ENCODE measurements around the gene OVCA2.

DNA sequence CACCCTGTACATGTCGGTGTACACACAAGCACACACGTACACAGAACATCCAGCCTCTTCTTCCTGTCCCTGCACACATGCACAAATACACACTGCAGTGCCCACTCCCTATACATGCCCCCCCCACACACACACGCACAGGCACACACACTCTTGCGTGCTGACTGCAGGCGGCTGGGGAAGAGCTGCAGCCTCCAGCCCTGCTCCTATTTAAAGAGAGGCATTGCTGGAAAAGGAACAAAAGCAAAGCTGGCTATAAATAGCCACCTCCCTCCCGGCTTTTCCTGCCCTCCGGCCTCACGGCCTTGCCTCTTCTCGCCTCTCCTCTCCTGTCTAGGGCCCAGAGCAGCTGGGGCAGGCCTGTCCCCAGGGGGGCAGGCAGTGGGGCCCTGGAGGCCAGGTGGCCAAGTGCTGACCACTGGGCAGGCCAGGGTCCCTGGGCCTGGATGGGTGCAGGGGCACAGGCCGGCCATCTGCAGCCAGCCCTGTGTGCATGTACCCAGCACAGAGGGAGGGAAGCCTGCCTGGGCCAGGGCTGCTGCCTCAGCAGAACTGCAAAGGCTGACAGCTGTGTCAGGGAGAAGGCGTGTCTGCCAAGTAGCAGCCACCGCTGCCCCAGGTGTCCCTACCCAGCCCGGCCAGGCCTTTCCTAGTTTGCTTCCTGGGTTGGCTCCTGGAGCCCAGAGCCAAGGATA, 42.1 kb upstream of the OVCA2 start:
- TF ChIP-seq, protein P1, sequence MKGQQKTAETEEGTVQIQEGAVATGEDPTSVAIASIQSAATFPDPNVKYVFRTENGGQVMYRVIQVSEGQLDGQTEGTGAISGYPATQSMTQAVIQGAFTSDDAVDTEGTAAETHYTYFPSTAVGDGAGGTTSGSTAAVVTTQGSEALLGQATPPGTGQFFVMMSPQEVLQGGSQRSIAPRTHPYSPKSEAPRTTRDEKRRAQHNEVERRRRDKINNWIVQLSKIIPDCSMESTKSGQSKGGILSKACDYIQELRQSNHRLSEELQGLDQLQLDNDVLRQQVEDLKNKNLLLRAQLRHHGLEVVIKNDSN (IDR thresholded peaks at IDR 0.05) = no peak
- TF ChIP-seq, protein P2, sequence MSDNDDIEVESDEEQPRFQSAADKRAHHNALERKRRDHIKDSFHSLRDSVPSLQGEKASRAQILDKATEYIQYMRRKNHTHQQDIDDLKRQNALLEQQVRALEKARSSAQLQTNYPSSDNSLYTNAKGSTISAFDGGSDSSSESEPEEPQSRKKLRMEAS (IDR thresholded peaks at IDR 0.05) = no peak
- TF ChIP-seq EP300 (IDR thresholded peaks at IDR 0.05; ENCODE audit: borderline replicate concordance) (no peak), RAD21 (IDR thresholded peaks at IDR 0.05; ENCODE audit: low read depth) (no peak), CEBPB (IDR thresholded peaks at IDR 0.05) (no peak)

Measured in Ishikawa (cell line).